SK-MEL-5 (cell line): ENCODE measurements around the gene ADD3. TPM values are rescaled to one million over a fixed set of nuclear protein-coding genes. Genes with fewer than 3 reads are reported as not detected.

Source experiments
- DNase-seq: peaks from one replicate; pipeline ENCODE4 v3.0.0-alpha.2; 2016; ENCODE audit warnings: low read depth, low spot score
- in situ Hi-C: cut with HindIII; loops from 2 replicates; pipeline ENCODE4 v1.10.0; 2016; ENCODE audit warnings: low sequenced_read_pairs, high pct_unique_total_duplicates, low pct_unique_long_range_greater_than_20kb
- total RNA-seq: library from RNA; depleted of rRNA; stranded (reverse); fragments of >200 nt; shearing (Covaris generic); gene quantifications from 2 replicates; pipeline ENCODE4 v1.2.3, GENCODE V29; 2014

The ADD3 gene
- total RNA-seq, 1 experiment from 2014 or later, result 131 TPM

- in situ Hi-C loops, result no loop called here
- DNase-seq, result no peak
Measured at GRCh38 chr10:110073896-110074295, 66.1 kb downstream of the ADD3 start.

GRCh38 chr10:110074298-110074697, 66.5 kb downstream of the ADD3 start:
- in situ Hi-C loops, result no loop called here
- DNase-seq, result peak; percentile 78

GRCh38 chr10:110074758-110075671, 67.2 kb downstream of the ADD3 start:
- DNase-seq, result peak; percentile 33
- in situ Hi-C loops, result no loop called here

- in situ Hi-C loops, result no loop called here
- no peak for DNase-seq
Measured at GRCh38 chr10:110075686-110076085, 67.9 kb downstream of the ADD3 start.

GRCh38 chr10:110076559-110077318, 69.0 kb downstream of the ADD3 start:
- DNase-seq, result peak; percentile 96
- in situ Hi-C loops, result no loop called here

GRCh38 chr10:110077436-110078130, 69.8 kb downstream of the ADD3 start:
- in situ Hi-C loops, result no loop called here

GRCh38 chr10:110078317-110078716, 70.5 kb downstream of the ADD3 start:
- in situ Hi-C loops, result no loop called here
- DNase-seq, result peak; percentile 17

More at GRCh38 chr10:110077436-110078130, 69.8 kb downstream of the ADD3 start:
- peak; percentile 99 for DNase-seq

GRCh38 chr10:110081911-110082310, 74.1 kb downstream of the ADD3 start:
- peak; percentile 39 for DNase-seq
- in situ Hi-C loops, result no loop called here

- DNase-seq, result peak; percentile 12
- in situ Hi-C loops, result no loop called here
Measured at GRCh38 chr10:110083884-110084283, 76.1 kb downstream of the ADD3 start.

GRCh38 chr10:110087682-110088081, 79.9 kb downstream of the ADD3 start:
- no peak for DNase-seq
- in situ Hi-C loops, result no loop called here

- DNase-seq, result no peak
- in situ Hi-C loops, result no loop called here
Measured at GRCh38 chr10:110088367-110089104, 80.8 kb downstream of the ADD3 start.

- in situ Hi-C loops, result no loop called here
- DNase-seq, result no peak
Measured at GRCh38 chr10:110091830-110092229, 84.0 kb downstream of the ADD3 start.

GRCh38 chr10:110093722-110094121, 85.9 kb downstream of the ADD3 start:
- DNase-seq, result no peak
- in situ Hi-C loops, result no loop called here

GRCh38 chr10:110094786-110095185, 87.0 kb downstream of the ADD3 start:
- no peak for DNase-seq
- in situ Hi-C loops, result no loop called here

GRCh38 chr10:110101464-110102144, 93.8 kb downstream of the ADD3 start:
- DNase-seq, result no peak
- in situ Hi-C loops, result no loop called here

GRCh38 chr10:110103921-110104461, 96.2 kb downstream of the ADD3 start:
- no peak for DNase-seq
- in situ Hi-C loops, result no loop called here

- in situ Hi-C loops, result no loop called here
- DNase-seq, result no peak
Measured at GRCh38 chr10:110105873-110106272, 98.1 kb downstream of the ADD3 start.
